Panc1 (cell line): ENCODE measurements around the gene SPTSSA. TPM values are rescaled to one million over a fixed set of nuclear protein-coding genes. Genes with fewer than 3 reads are reported as not detected.

Experiments
- ATAC-seq: fragments of 200-7000 bp; cut with Tn5 transposase; 2 replicates; pipeline ENCODE4 v1.9.1; 2020; ENCODE audit warnings: mild to moderate bottlenecking, moderate library complexity
- BruUV-seq: library from RNA; stranded (reverse); fragments of 400-500 nt; replicated peaks from 2 replicates; lab custom pipeline; 2021; lab: Mats Ljungman, UMichigan
- CTCF ChIA-PET: fragments of 300-600 bp; sonication (Branson Sonifier 250); formaldehyde crosslinking; loops from one replicate; lab custom pipeline; 2022; ENCODE audit warnings: antibody characterized with exemption; lab: Charles Lee
- POLR2A ChIA-PET: fragments of 300-600 bp; sonication (Branson Sonifier 250); formaldehyde crosslinking; loops from one replicate; lab custom pipeline; 2022; ENCODE audit warnings: antibody characterized with exemption; lab: Charles Lee
- DNase-seq: peaks from one replicate; pipeline ENCODE4 v3.0.0-alpha.2; 2010; ENCODE audit warnings: low read depth, low spot score
- H3K27ac ChIP-seq: 2 replicates; pipeline ENCODE4 v1.5.1; 2011; ENCODE audit warnings: mild to moderate bottlenecking, low read length, inconsistent platforms
- H3K27me3 ChIP-seq: fragments of 200-500 bp; sonication (Bioruptor generic); 2 replicates; pipeline ENCODE4 v1.6.0; 2014; ENCODE audit warnings: low read length, inconsistent platforms; ENCODE audit not compliant: control insufficient read depth, insufficient read depth
- H3K36me3 ChIP-seq: fragments of 200-500 bp; sonication (Bioruptor generic); 2 replicates; pipeline ENCODE4 v1.5.1; 2014; ENCODE audit warnings: inconsistent platforms, mild to moderate bottlenecking, low read length, moderate library complexity; ENCODE audit not compliant: control insufficient read depth, insufficient read depth
- H3K4me1 ChIP-seq: 2 replicates; pipeline ENCODE4 v1.5.1; 2011; ENCODE audit warnings: inconsistent platforms, mild to moderate bottlenecking, low read length, moderate library complexity; ENCODE audit not compliant: control insufficient read depth, insufficient read depth
- H3K4me3 ChIP-seq, 2 experiments: 2 replicates each; pipeline ENCODE4 v1.5.1; 2011 to 2012; ENCODE audit warnings: low read depth in 2 of 2, low read length in 2 of 2, mild to moderate bottlenecking in 2 of 2, inconsistent platforms in 1 of 2, moderate library complexity in 1 of 2
- H3K9me3 ChIP-seq: fragments of 200-500 bp; sonication (Bioruptor generic); 2 replicates; pipeline ENCODE4 v1.5.1; 2014; ENCODE audit warnings: low read depth, mild to moderate bottlenecking, inconsistent platforms, low read length, moderate library complexity; ENCODE audit not compliant: control insufficient read depth, insufficient read depth
- CTCF ChIP-seq: fragments of 450-650 bp; IDR thresholded peaks from 2 replicates; pipeline ENCODE4 v1.5.1; 2017; ENCODE audit warnings: mild to moderate bottlenecking
- POLR2AphosphoS5 ChIP-seq: IDR thresholded peaks from 2 replicates; pipeline ENCODE4 v1.6.1; 2012; ENCODE audit warnings: mild to moderate bottlenecking, low read depth, low read length, moderate library complexity
- REST ChIP-seq, 2 experiments: IDR thresholded peaks; 2 replicates each; pipeline ENCODE4 v1.6.1; 2011 to 2012; ENCODE audit warnings: low read depth in 2 of 2, control low read depth in 1 of 2, low read length in 1 of 2, mild to moderate bottlenecking in 1 of 2, moderate library complexity in 1 of 2; ENCODE audit not compliant: insufficient read depth in 1 of 2
- SIN3A ChIP-seq: IDR thresholded peaks from 2 replicates; pipeline ENCODE4 v1.6.1; 2012; ENCODE audit warnings: low read depth, mild to moderate bottlenecking, low read length, moderate library complexity, borderline replicate concordance; ENCODE audit not compliant: insufficient read depth
- TCF7L2 ChIP-seq: IDR thresholded peaks from 2 replicates; pipeline ENCODE4 v1.6.1; 2011; ENCODE audit warnings: mild to moderate bottlenecking, low read depth, low read length, inconsistent platforms
- in situ Hi-C: cut with HindIII; loops from 2 replicates; pipeline ENCODE4 v1.10.0; 2016; ENCODE audit warnings: low sequenced_read_pairs, low pct_unique_long_range_greater_than_20kb
- intact Hi-C: fragments of 100-400 bp; cut with micrococcal nuclease; formaldehyde crosslinking; loops from one replicate; pipeline ENCODE4 v1.10.0; 2022; ENCODE audit not compliant: unreplicated experiment
- total RNA-seq: library from RNA; stranded (reverse); gene quantifications from one replicate; pipeline ENCODE4 v1.2.1, GENCODE V29; 2021; ENCODE audit not compliant: unreplicated experiment

SPTSSA gene
- total RNA-seq, 1 experiment from 2014 or later: 15.6 TPM

GRCh38 chr14:34420547-34421150 is 41.4 kb downstream of the SPTSSA start:
- TF ChIP-seq TCF7L2 (no peak), SIN3A (no peak), CTCF (no peak), POLR2AphosphoS5 (no peak), REST (IDR thresholded peaks at IDR 0.05; ENCODE audit: insufficient read depth in 1 of 2, low read depth in 2 of 2, low read length in 1 of 2) (no peak)
- H3K27me3 ChIP-seq: no peaks in the 10 kb centered on the region
- no peak overlapping the region for H3K4me3 ChIP-seq
- no TSS peak for BruUV-seq
- CTCF ChIA-PET: no interaction called here
- intact Hi-C loops: no loop called here
- H3K27ac ChIP-seq: no peak overlapping the region
- POLR2A ChIA-PET: no interaction called here
- no peak for DNase-seq
- H3K9me3 ChIP-seq: no peaks in the 10 kb centered on the region
- in situ Hi-C loops: no loop called here
- H3K4me1 ChIP-seq: no peaks in the 10 kb centered on the region
- H3K36me3 ChIP-seq: no peaks in the 10 kb centered on the region
- ATAC-seq: no peak

- no peaks in the 10 kb centered on the region for H3K27me3 ChIP-seq
- no TSS peak for BruUV-seq
- intact Hi-C loops (no loop called here), in situ Hi-C loops (no loop called here)
- H3K36me3 ChIP-seq: no peaks in the 10 kb centered on the region
- DNase-seq (no peak), ATAC-seq (no peak)
- H3K4me1 ChIP-seq: no peaks in the 10 kb centered on the region
- no peaks in the 10 kb centered on the region for H3K9me3 ChIP-seq
- no peak overlapping the region for H3K27ac ChIP-seq
- TF ChIP-seq CTCF: no peak
- TF ChIP-seq TCF7L2: no peak
- TF ChIP-seq SIN3A: no peak
- no peak for TF ChIP-seq POLR2AphosphoS5
- TF ChIP-seq REST (IDR thresholded peaks at IDR 0.05; ENCODE audit: insufficient read depth in 1 of 2, low read depth in 2 of 2, low read length in 1 of 2): no peak
- no peak overlapping the region for H3K4me3 ChIP-seq
- ChIA-PET CTCF (no interaction called here), POLR2A (no interaction called here)
These were observed 52.3 kb downstream of the SPTSSA start for GRCh38 chr14:34409721-34410120.
